Stimulated activated CD4-positive, alpha-beta T cell treated with anti-CD3 and anti-CD28 coated beads, Interleukin-1b, Interleukin-23, amount 100 ng/mL, for 24 hours (primary cell): ENCODE measurements around the gene IL13.
"Not testable (repeated sequence)": the region's sequence is repeated elsewhere in the genome, so short reads cannot be mapped to it uniquely, and the experiment has no call there.

Experiments
- DNase-seq, 4 experiments: peaks; one replicate each; pipeline ENCODE4 v3.0.0-alpha.2; 2020; ENCODE audit warnings: low read depth in 4 of 4, low spot score in 1 of 4

Gene IL13

GRCh38 chr5:132688536-132689339 is 30.8 kb downstream of the IL13 start:
- peak in 1 of 4 experiments; percentile 17 for DNase-seq

DNA sequence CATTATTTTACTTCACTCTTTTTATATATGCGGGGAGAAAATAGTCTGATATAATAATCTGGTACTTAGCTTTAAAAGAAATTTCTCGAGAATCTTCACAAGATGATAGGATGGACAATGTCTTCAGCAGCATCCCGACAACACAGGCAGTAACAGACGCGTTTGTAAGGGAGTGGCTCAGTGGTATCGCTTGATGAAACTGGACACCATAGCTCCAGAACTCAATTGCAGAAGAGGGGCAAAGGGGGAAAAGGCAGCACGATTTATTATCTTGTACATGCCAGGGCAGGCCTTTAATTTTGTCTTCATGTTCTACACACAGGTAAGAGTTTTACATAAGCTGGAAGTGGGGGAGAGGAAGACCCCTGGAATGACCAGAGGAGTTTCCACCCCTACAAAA is 31.5 kb downstream of the IL13 start:
- no peak for DNase-seq

DNA sequence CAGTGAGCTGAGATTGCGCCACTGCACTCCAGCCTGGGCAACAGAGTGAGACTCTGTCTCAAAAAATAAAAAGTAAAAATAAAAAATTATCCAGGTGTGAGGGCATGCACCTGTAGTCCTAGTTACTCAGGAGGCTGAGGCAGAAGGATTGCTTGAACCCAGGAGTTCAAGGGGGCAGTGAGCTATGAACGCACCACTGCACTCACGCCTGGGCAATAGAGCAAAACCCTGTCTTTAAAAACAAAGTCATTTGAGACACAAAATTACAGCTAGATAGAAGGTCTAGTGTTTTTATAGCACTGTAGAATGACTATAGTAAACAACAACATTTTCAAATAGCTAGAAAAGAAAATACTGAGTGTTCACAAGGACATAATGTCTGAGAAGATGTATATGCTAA is 32.2 kb downstream of the IL13 start:
- no peak for DNase-seq

DNA sequence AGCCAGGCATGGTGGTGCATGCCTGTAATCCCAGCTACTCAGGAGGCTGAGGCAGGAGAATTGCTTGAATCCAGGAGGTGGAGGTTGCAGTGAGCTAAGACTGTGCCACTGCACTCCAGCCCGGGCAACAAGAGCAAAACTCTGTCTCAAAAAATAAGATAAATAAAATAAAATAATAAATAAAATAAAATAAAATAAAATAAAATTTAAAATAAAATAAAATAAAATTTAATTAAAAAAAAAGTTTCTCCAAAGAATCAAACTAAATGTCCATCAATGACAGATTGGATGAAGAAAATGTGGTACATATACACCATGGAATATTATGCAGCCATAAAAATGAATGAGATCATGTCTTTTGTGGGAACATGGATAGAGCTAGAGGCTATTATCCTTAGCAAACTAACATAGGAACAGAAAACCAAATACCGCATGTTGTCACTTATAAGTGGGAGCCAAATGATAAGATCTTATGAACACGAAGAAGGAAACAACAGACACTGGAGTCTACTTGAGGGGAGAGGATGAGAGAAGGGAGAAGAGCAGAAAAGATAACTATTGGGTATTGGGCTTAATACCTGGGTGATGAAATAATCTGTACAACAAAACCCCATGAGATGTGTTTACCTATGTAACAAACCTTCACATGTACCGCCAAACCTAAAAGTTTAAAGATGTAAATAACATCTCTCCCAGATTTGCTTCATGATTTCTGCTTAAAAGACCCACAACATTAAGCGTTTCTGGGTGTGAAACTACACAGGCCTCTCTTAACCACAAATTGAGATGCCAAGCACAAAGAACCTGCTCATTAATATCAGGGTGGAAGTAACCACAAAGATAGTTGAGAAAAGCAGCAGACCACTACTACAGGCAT is 34.0 kb downstream of the IL13 start:
- DNase-seq, result not testable (repeated sequence)

DNA sequence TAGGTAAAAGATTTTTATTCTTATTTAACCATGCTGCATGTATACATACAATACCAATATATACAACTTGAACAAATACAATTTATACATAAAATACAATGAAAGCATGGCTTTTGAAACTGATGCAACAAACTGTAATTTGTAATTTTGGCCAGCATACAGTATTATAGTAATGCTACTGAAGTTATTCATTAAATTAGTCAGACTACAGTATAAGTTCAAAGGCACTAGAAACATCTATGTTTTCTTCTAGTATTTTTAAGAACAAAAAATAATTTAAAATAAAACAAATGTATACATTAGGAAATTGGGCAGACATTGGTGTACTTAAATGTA is 34.6 kb downstream of the IL13 start:
- DNase-seq, result no peak

- DNase-seq, result no peak
Observed at GRCh38 chr5:132695956-132696355, 38.0 kb downstream of the IL13 start.

DNA sequence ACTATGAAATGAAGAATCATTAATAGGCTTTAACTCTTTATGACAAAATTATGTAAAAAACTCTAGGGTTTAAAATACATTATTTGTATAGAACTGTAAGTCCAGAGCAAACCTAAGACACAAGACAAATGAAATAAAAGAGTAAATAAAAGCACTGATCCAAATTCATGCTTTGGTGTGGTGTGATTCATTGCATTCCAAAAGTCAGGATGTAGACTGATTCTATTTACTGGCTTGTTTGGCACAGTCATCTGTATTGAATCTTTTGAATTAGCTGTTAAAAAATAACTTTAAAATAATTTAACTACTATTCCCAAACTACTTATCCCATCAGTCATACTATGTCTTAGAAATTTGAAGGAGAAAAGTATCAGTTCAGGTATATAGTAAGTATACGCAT is 46.9 kb downstream of the IL13 start:
- no peak for DNase-seq

DNA sequence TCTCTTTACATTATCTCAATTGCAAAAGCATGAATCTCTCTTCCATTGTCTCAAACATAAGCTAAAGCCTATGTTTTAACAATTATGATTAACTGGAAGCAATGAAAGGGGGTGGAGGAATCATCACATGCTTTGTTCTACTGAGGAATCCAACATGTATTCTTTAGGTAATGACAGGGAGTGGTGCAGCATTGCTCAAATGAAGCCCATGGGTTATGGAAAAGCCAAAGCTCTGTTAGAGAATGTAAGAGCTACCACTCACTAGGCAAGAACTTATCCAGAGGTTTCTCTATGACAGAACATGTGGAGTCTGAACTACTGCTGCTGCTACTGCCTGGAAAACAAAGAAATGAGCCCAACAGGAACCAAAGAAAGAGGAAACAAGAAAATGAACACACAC is 50.7 kb downstream of the IL13 start:
- DNase-seq, result no peak
